GM21447 (cell line): ENCODE data around the gene CSTB.

ENCODE experiments used
- ATAC-seq: cut with Tn5 transposase; IDR thresholded peaks from one replicate; pipeline ENCODE4 v1.9.1; 2021; ENCODE audit not compliant: unreplicated experiment

The CSTB gene

DNA sequence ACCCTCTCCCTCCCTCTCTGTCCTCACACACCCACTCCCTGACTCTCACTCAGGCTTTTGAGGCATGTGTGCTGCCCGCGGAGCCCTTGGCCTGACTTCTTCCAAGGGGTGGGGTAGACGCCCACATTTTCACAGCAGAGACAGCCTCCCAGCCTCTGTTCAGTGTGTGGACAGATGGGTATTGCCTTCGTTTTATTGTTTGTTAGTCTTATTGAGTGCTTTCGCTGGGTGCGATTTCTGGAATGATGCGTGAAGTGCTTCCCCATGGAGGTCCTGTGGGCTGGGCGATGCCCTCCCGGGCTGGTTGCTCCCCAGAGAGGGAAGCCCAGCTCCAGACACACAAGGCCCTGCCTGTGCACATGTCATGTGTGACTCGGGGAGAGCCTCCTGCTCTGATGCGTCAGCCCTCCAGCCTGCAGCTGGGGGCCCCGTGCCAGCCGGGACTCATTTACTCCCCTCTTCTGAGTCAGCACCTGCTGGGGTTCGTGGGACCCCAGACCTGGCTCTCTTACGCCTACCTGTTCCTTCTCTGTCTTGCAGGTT, 42.5 kb downstream of the CSTB start:
- ATAC-seq = no peak

DNA sequence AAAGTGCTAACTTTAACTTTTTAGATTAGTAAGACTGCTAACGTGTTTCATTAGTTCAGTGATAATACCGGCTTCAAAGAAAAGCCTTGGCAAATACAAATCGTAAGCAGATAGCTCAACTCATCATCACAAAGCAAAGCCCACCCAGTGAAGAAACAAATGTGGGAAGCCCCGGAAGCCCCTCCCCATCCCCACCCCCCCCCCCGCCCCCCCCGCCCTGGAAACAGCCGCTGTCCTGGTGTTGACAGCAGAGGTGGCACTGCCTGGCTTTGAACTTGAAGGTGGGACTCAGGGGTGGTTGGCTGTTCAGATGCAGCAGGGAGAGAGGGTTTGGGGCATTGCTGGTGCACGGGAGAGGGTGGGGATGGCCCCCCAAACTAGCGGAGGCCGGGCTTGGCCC, 43.0 kb downstream of the CSTB start:
- no peak for ATAC-seq

DNA sequence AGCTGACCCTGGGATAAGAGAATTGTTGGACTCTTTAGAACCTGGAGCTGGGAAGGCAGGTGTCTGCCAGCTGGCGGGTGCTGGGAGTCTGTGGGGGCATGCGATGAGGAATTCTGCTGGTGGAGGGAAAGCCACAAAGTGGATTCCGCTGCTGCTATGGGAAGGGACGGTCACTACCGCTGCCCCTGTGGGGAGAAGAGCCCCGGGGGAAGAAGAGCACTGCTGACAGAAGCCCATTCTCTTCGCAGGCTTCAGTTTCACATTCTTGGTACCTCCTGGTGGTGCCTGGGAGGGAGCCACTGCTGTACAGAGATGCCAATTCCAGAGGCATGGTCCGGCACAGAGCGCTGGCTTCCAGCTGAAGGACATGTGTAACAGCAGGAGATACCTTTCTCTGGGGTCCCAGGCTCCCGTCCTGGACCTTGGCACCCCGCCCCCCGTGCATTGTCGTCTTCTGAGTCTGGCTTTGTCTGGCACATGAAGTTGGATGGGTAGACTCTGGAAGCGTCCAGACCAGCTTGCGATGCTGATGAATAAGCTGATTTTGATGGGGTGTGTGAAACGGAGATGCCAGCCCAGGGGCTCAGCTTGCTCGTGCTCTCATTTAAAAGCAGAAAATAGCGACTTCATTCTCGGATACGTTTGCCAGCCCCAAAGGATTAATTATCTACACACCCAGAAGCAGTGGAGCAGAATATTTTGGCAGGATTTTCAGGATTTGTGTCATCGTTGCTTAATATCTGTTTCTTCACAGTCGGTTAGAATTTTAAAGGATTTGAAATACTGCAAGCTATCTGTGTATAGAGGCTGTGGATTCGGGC, 44.0 kb downstream of the CSTB start:
- no peak for ATAC-seq

DNA sequence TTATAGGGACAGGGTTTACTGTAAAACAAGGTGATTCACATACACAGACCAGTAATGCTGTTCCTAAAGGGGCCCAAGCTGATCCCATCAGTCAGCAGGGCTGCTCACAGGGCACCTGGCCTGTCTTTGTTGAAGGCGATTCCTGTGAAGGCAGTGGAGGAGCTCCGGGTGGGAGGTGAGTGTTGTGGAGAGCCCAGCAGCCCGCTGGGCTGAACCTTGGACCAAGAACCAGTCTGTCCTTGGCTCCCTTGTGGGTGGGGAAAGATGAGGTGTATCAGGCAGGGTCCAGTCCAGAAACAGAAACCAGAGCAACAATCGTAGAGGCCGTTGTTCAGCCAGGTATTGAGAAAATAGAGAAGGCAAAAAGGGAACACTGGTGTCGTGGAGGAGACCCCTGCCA, 44.6 kb downstream of the CSTB start:
- no peak for ATAC-seq

DNA sequence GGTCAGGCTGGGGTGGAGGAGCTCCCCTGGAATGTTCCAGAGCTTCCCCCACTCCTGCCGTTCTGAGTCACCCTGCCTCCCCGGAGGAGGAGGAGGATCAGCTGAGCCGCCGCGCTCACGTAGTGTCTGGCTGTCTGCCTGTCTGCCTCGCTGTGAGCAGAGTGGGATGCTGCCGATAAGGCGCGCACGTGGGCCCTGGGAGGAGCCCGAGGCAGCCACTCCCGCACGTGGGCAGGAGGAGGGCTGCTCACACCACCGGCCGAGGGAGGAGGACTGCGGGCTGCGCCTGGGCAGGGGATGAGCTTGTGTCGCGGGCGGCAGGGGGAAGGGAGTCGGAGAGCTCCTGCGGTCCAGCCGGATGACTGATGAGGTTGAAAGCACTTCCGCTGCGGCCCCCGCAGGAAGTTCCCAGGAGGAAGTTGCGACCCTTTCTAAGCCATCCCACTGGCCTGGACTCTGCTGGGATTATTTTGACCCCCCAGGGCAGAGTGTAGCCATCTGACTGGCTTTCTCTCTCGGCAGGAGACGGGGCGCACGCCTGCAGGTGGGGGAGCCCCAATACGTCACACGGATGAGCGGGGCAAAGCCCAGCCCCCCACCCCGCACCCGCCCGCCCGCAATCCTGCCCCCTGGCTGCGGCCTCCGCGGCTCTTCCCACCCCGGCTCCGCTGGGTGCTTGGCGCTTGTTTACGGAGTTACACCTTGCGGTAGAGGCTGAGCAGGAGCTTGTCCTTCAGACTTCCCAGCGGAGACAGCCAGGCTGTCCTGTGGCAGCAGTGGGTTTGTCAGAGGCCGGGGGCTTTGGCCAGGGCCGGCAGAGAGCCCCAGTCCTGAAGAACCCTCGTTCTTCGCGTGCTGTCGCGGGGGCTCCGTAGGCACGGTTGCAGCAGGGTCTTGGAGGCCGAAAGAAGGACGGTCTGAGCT, 47.4 kb downstream of the CSTB start:
- ATAC-seq = peak; percentile 57

DNA sequence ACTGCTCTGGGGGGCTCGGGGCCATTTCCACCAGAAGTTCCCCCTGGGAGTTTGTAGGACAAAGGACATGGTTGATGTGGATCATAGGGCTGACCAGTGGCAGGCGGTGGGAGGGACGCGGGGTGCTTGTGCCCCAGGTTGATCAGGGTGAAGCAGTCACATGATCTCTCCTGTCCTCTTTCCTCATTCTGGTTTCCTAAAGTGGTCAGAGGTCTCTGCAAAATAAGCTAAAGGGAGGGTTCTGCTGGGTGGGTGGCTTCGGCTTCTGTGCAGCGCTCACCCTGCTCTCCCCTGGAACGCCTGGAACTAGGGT, 48.0 kb downstream of the CSTB start:
- ATAC-seq = no peak

DNA sequence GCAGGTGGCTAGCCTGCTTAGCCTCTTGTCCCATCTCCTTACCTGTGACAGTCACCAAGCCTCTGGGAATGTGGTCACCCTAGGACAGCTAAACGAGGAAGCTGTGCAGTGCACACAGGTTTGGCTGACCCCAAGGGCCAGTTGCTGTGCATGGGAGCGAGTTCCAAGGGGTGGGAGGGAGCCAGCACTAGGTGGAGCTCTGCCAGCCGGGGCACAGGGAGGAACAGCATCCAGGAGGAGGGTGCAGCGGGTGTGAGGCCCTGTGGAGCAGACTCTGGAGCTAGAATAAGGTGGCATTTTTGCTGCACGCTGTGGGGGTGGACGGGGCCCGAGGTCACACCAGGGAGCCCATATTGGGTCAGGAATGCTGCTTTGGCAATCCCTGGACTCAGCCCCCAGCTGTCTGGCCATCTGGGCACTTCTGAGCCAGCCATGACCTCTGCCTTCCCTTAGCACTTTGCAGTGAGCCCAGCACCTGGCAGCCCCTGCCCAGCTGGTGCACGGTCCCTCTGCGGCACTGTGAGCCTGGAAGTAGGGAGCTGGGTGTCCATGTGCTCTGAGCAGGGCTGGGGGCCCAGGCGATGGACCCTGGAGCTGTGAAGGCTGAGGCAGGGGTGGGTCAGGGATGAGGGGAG, 48.5 kb downstream of the CSTB start:
- ATAC-seq = no peak

DNA sequence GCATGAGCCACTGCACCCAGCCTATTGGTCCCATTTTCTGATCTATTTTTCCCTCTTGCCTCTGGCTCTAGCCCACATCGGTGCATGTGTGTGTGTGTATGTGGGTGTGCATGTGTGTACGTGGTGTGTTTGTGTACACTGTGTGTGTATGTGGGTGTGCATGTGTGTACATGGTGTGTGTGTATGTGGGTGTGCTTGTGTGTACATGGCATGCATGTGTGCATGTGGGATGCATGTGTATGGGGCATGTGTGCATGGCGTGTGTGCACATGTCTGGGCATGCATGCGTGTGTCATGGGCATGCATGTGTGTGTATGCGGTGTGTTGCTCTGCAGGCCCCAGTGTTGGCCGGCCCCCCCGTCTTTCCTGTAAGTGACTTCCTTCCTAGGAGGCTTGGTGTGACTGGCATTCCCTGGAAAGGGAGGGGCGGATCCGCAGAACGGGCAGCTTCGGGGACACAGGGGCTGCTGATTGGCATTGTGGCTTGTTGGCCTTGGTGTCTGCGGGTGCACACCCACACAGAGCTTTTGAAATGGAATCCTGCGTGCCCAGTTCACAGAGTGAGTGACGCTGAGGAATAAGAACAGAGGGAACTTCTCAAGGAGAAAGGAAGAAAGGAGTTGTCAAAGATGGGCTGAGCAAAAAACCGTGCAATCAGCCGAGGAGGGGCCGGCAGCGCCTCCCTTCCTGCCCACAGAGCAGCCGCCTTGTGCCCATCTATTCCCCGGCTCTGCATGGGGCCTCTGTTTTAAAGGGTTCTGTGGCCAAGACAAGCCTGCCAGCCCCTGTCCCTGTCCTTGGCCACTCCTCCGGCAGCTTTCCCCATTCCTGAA, 49.2 kb downstream of the CSTB start:
- ATAC-seq = no peak
